MM.1S (cell line): ENCODE data around the gene KREMEN2.

Experiments used
- DNase-seq: peaks from one replicate; pipeline ENCODE4 v3.0.0-alpha.2; 2015
- H2AFZ ChIP-seq: fragments of 300-600 bp; sonication (generic); 2 replicates; pipeline ENCODE4 v1.6.0; 2016; ENCODE audit warnings: antibody characterized with exemption, low read length
- H3F3A ChIP-seq: fragments of 300-600 bp; sonication (generic); 2 replicates; pipeline ENCODE4 v1.6.1; 2016; ENCODE audit warnings: mild to moderate bottlenecking, antibody characterized with exemption, low read length, moderate library complexity, mixed read lengths; ENCODE audit not compliant: insufficient read depth
- H3K27ac ChIP-seq: fragments of 300-600 bp; sonication (generic); 2 replicates; pipeline ENCODE4 v1.5.1; 2016; ENCODE audit warnings: mild to moderate bottlenecking, low read length
- H3K27me3 ChIP-seq: fragments of 300-600 bp; sonication (generic); replicated peaks from 2 replicates; pipeline ENCODE4 v1.6.0; 2016; ENCODE audit warnings: low read length; ENCODE audit not compliant: insufficient read depth
- H3K36me3 ChIP-seq: fragments of 300-600 bp; sonication (generic); replicated peaks from 2 replicates; pipeline ENCODE4 v1.6.1; 2016; ENCODE audit warnings: mild to moderate bottlenecking, low read length, mixed read lengths; ENCODE audit not compliant: insufficient read depth
- H3K4me1 ChIP-seq: fragments of 300-600 bp; sonication (generic); 2 replicates; pipeline ENCODE4 v1.6.1; 2016; ENCODE audit warnings: low read length, mixed read lengths
- H3K4me2 ChIP-seq: fragments of 300-600 bp; sonication (generic); 2 replicates; pipeline ENCODE4 v1.6.0; 2016; ENCODE audit warnings: low read depth, low read length
- H3K4me3 ChIP-seq: fragments of 300-600 bp; sonication (generic); 2 replicates; pipeline ENCODE4 v1.5.1; 2016; ENCODE audit warnings: low read length, mixed read lengths
- H3K79me2 ChIP-seq: fragments of 300-600 bp; sonication (generic); 2 replicates; pipeline ENCODE4 v1.6.1; 2016; ENCODE audit warnings: mixed run types, low read length, mixed read lengths
- H3K9ac ChIP-seq: fragments of 300-600 bp; sonication (generic); 2 replicates; pipeline ENCODE4 v1.6.1; 2016; ENCODE audit warnings: low read length, mixed read lengths
- H3K9me2 ChIP-seq: fragments of 300-600 bp; sonication (generic); replicated peaks from 2 replicates; pipeline ENCODE4 v1.6.1; 2016; ENCODE audit warnings: mild to moderate bottlenecking, low read length, mixed read lengths; ENCODE audit not compliant: insufficient read depth
- H3K9me3 ChIP-seq: fragments of 300-600 bp; sonication (generic); replicated peaks from 2 replicates; pipeline ENCODE4 v1.6.1; 2016; ENCODE audit warnings: mild to moderate bottlenecking, low read length, mixed read lengths; ENCODE audit not compliant: insufficient read depth
- H4K20me1 ChIP-seq: fragments of 300-600 bp; sonication (generic); 2 replicates; pipeline ENCODE4 v1.6.1; 2016; ENCODE audit warnings: mild to moderate bottlenecking, low read length, moderate library complexity, mixed read lengths; ENCODE audit not compliant: insufficient read depth
- EZH2 ChIP-seq: fragments of 300-600 bp; sonication (generic); optimal IDR thresholded peaks from 2 replicates; pipeline ENCODE3; 2017; ENCODE audit warnings: low read depth, mild to moderate bottlenecking, antibody characterized with exemption, low read length, mixed read lengths
- EZH2phosphoT487 ChIP-seq: fragments of 300-600 bp; sonication (generic); IDR thresholded peaks from 2 replicates; pipeline ENCODE4 v1.6.1; 2018; ENCODE audit warnings: antibody characterized with exemption, low read length
- TF ChIP-seq, protein P1 (sequence below): fragments of 300-600 bp; sonication (generic); IDR thresholded peaks from 2 replicates; pipeline ENCODE4 v1.5.1; 2016; ENCODE audit warnings: antibody characterized with exemption, low read length, mixed read lengths

KREMEN2 gene

DNA sequence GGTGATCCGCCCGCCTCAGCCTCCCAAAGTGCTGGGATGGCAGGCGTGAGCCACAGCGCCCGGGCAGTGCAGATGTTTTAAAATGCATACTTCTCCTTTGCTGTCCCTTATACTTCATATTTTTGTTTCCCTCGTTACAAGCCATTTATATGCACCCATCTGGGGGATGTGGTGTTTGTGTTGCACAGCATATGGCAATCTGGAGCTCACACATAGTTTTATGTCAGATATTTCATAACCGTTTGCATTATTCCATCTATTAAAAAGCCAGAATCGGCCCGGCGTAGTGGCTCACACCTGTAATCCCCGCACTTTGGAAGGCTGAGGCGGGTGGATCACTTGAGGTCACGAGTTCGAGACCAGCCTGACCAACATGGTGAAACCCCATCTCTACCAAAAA lies 40.6 kb upstream of the KREMEN2 start:
- Histone ChIP-seq H3K27me3 (no peaks in the 10 kb centered on the region), H3K4me3 (no peak overlapping the region), H3K9me3 (no peaks in the 10 kb centered on the region), H3K79me2 (peaks cover 41% of the 10 kb centered on the region), H3K9me2 (no peaks in the 10 kb centered on the region), H3K36me3 (no peaks in the 10 kb centered on the region), H4K20me1 (no peaks in the 10 kb centered on the region), H2AFZ (no peak overlapping the region), H3K27ac (no peak overlapping the region), H3K4me2 (no peak overlapping the region), H3K9ac (no peak overlapping the region), H3F3A (peaks cover 8% of the 10 kb centered on the region; the same call in 1 of the 2 replicates), H3K4me1 (peaks cover 10% of the 10 kb centered on the region; the same call in 1 of the 2 replicates)
- no peak for DNase-seq
- no peak for TF ChIP-seq EZH2phosphoT487
- TF ChIP-seq, protein P1, sequence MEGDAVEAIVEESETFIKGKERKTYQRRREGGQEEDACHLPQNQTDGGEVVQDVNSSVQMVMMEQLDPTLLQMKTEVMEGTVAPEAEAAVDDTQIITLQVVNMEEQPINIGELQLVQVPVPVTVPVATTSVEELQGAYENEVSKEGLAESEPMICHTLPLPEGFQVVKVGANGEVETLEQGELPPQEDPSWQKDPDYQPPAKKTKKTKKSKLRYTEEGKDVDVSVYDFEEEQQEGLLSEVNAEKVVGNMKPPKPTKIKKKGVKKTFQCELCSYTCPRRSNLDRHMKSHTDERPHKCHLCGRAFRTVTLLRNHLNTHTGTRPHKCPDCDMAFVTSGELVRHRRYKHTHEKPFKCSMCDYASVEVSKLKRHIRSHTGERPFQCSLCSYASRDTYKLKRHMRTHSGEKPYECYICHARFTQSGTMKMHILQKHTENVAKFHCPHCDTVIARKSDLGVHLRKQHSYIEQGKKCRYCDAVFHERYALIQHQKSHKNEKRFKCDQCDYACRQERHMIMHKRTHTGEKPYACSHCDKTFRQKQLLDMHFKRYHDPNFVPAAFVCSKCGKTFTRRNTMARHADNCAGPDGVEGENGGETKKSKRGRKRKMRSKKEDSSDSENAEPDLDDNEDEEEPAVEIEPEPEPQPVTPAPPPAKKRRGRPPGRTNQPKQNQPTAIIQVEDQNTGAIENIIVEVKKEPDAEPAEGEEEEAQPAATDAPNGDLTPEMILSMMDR, result no peak
- no peak for TF ChIP-seq EZH2

DNA sequence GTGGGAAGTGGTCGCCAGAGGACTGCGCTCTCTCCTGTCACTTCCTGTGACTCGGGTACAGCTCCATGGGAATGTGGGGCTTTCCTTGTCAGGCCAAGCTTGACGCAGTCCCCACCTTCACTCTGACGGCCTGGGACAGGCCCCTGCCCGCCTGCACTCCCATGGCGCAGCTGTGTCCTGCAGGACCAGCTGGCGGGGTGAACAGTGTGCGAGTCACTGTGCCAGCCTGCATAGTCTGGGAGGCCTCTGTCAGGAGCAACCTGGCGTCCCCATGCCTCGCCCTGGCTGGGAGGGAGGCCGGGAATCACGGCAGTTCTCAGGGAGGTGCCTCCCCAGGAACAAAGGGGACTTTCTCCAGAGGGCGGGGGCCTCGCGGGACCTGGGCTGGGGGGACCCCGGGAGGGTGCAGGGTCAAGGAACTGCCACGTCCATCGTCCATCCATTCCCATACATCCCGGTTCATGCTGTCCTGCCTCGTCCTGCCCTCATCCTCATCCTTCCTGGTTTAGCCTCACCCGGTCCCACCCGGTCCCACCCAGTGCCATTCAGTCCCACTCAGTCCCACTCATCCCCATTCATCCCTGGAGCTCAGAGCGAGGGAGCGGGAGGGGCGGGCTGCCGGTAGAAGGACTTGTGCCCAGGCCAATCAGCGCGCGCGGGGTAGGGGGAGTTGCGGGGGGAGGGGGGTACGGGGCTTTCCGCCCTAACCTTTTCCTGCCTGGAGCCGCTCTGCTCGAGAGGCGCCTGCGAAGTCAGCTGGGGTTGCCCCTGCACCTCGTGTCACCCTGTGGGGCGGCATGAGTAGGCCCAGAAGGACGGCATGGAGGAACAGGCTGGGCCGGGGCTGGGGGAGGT lies 38.9 kb upstream of the KREMEN2 start:
- no peaks in the 10 kb centered on the region for H3K9me2 ChIP-seq
- H3K79me2 ChIP-seq, result peaks cover 37% of the 10 kb centered on the region
- peaks cover 4% of the 10 kb centered on the region; the same call in 1 of the 2 replicates for H3F3A ChIP-seq
- no peaks in the 10 kb centered on the region for H3K36me3 ChIP-seq
- no peaks in the 10 kb centered on the region for H3K9me3 ChIP-seq
- H3K9ac ChIP-seq, result no peak overlapping the region
- H3K4me1 ChIP-seq, result peaks cover 10% of the 10 kb centered on the region; the same call in 1 of the 2 replicates
- H3K27ac ChIP-seq, result no peak overlapping the region
- DNase-seq, result no peak
- H4K20me1 ChIP-seq, result no peaks in the 10 kb centered on the region
- H3K4me2 ChIP-seq, result no peak overlapping the region
- no peak overlapping the region for H2AFZ ChIP-seq
- H3K4me3 ChIP-seq, result no peak overlapping the region
- TF ChIP-seq, protein P1, result no peak
- H3K27me3 ChIP-seq, result no peaks in the 10 kb centered on the region

GRCh38 chr16:2925951-2926649 lies 38.0 kb upstream of the KREMEN2 start:
- H3K9ac ChIP-seq, result no peak overlapping the region
- H3K4me2 ChIP-seq, result no peak overlapping the region

More at GRCh38 chr16:2925951-2926649, 38.0 kb upstream of the KREMEN2 start:
- Histone ChIP-seq H3K4me3 (no peak overlapping the region), H3K27me3 (no peaks in the 10 kb centered on the region), H3K79me2 (peaks cover 33% of the 10 kb centered on the region), H3K27ac (no peak overlapping the region), H3K9me3 (no peaks in the 10 kb centered on the region), H3F3A (peaks cover 4% of the 10 kb centered on the region; the same call in 1 of the 2 replicates), H3K36me3 (no peaks in the 10 kb centered on the region), H2AFZ (no peak overlapping the region), H3K9me2 (no peaks in the 10 kb centered on the region), H3K4me1 (peaks cover 10% of the 10 kb centered on the region; the same call in 1 of the 2 replicates), H4K20me1 (no peaks in the 10 kb centered on the region)
- TF ChIP-seq EZH2 (no peak), EZH2phosphoT487 (no peak)
- TF ChIP-seq, protein P1, result no peak
- DNase-seq, result no peak
